ENCODE measurements around the gene KCNH4. TPM values are rescaled to one million over a fixed set of nuclear protein-coding genes. Genes with fewer than 3 reads are reported as not detected.
A peak's percentile ranks its signal among the peaks of the same experiment; 100 is the strongest.

The KCNH4 gene
- total and polyA plus RNA-seq, 2 of the 13 experiments (the other 11 are each of a cell fraction or from before 2014, with no cell fraction given) = 0.01 to 0.09 TPM

GRCh38 chr17:42193969-42194899 lies 13.3 kb upstream of the KCNH4 start, which contains the start of gene GHDC:
GHDC (minus strand) TSS chr17:42194494; CDS start chr17:42193581, 913 bp downstream.
- CTCF ChIA-PET (ENCODE audit: low intra/inter-chr PET ratio, low total read pairs) = no interaction called here
- peak within 1 kb of the TSS; percentile 95 for H2AFZ ChIP-seq (ENCODE audit: low read length)
- no peaks in the 10 kb centered on the region for H3K9me3 ChIP-seq (ENCODE audit: low read length)
- no peaks in the 10 kb centered on the region for H4K20me1 ChIP-seq (ENCODE audit: insufficient read depth, low read length)
- H3K27ac ChIP-seq (ENCODE audit: extremely low read length, insufficient read depth, low read length) = peak within 1 kb of the TSS; percentile 29
- peak; percentile 88 for FAIRE-seq
- in situ Hi-C loops (cut with HindIII; ENCODE audit: extremely low pct_ligation_motif_present, low pct_unique_long_range_greater_than_20kb) (no loop called here), intact Hi-C loops (cut with micrococcal nuclease; ENCODE audit: unreplicated experiment) (no loop called here)
- no peaks in the 10 kb centered on the region; a peak in 1 of 5 replicates for H3K36me3 ChIP-seq (replicated peaks in 1 of 2; ENCODE audit: control insufficient read depth in 1 of 2, insufficient read depth in 2 of 2, low read length in 2 of 2)
- ATAC-seq = peak; percentile 93
- H3K9ac ChIP-seq (ENCODE audit: insufficient read depth, low read depth, low read length) = peak within 1 kb of the TSS; percentile 77
- H3K27me3 ChIP-seq (ENCODE audit: control insufficient read depth in 1 of 2, insufficient read depth in 2 of 2, low read length in 2 of 2) = no peaks in the 10 kb centered on the region; a peak in 1 of 5 replicates
- no peaks in the 10 kb centered on the region for H3K79me2 ChIP-seq (ENCODE audit: insufficient read depth, low read length)
- POLR2A ChIA-PET = interaction anchor here (0.6 to 2.8 kb wide), 19 partner anchors 8 to 229 kb away, joined by 3 to 30 read pairs (median 4); partner anchors contain the start of genes CAVIN1, DNAJC7, KAT2A and KCNH4
- peaks cover 21% of the 10 kb centered on the region for H3K4me1 ChIP-seq (ENCODE audit: insufficient read depth, low read length)
- BruUV-seq (replicated peaks) = TSS peak; percentile 46
- H3K4me3 ChIP-seq (replicated peaks in 1 of 3; ENCODE audit: insufficient read depth in 1 of 3, low read depth in 2 of 3, low read length in 3 of 3) = peak within 1 kb of the TSS; percentile 62 to 94 (median 68)
- peak within 1 kb of the TSS; percentile 79 for H3K4me2 ChIP-seq (ENCODE audit: low read depth, low read length)
- 15% methylated on average over 24 of the region's 24 CpGs for WGBS (ENCODE audit: low lambda C conversion rate)
- DNase-seq (ENCODE audit: low spot score) = peak; percentile 80
- TF ChIP-seq MED1 (CRISPR knock-in tag; IDR thresholded peaks at IDR 0.05) = peak; percentile 82
- TF ChIP-seq ZBTB21 (CRISPR knock-in tag; IDR thresholded peaks at IDR 0.05) = 0 out of 2 replicates have a peak, but pooled peaks have one; percentile 15
- no peak for TF ChIP-seq GTF3A (CRISPR knock-in tag; conservative IDR thresholded peaks at IDR 0.05)
- TF ChIP-seq ZNF704 (CRISPR knock-in tag; IDR thresholded peaks at IDR 0.05; ENCODE audit: borderline replicate concordance) = no peak
- no peak for TF ChIP-seq NCOR1 (IDR thresholded peaks at IDR 0.05; ENCODE audit: borderline replicate concordance, low read length)
- TF ChIP-seq MYNN (CRISPR knock-in tag; IDR thresholded peaks at IDR 0.05; ENCODE audit: low read depth) = peak; percentile 82; the same call in 1 of the 2 replicates
- TF ChIP-seq MNT (IDR thresholded peaks at IDR 0.05) = peak; percentile 25; the same call in 1 of the 2 replicates
- TF ChIP-seq TFAP4 (IDR thresholded peaks at IDR 0.05; ENCODE audit: borderline replicate concordance, low read depth) = peak; percentile 67; the same call in 1 of the 2 replicates
- 0 out of 2 replicates have a peak, but pooled peaks have one; percentile 81 for TF ChIP-seq ZBTB4 (CRISPR knock-in tag; IDR thresholded peaks at IDR 0.05; ENCODE audit: borderline replicate concordance)
- TF ChIP-seq HIC2 (CRISPR knock-in tag; IDR thresholded peaks at IDR 0.05; ENCODE audit: low read depth) = 0 out of 2 replicates have a peak, but pooled peaks have one; percentile 68
- TF ChIP-seq ZBTB14 (CRISPR knock-in tag; IDR thresholded peaks at IDR 0.05) = no peak

All from HepG2 (cell line).